Hepatocyte (in vitro differentiated cells): ENCODE measurements around the gene LYZL2. TPM values are rescaled to one million over a fixed set of nuclear protein-coding genes. Genes with fewer than 3 reads are reported as not detected.

ENCODE experiments used
- DNase-seq: peaks from one replicate; pipeline ENCODE4 v3.0.0-alpha.2; 2016; ENCODE audit warnings: low spot score
- H2AFZ ChIP-seq: fragments of 200-600 bp; sonication (generic); 2 replicates; pipeline ENCODE4 v1.6.0; 2016; ENCODE audit warnings: antibody characterized with exemption, mild to moderate bottlenecking
- H3K27ac ChIP-seq: fragments of 200-600 bp; sonication (generic); 2 replicates; pipeline ENCODE4 v1.5.1; 2016; ENCODE audit warnings: mild to moderate bottlenecking
- H3K27me3 ChIP-seq: fragments of 200-600 bp; sonication (generic); 2 replicates; pipeline ENCODE4 v1.6.1; 2016
- H3K36me3 ChIP-seq: fragments of 200-600 bp; sonication (generic); replicated peaks from 2 replicates; pipeline ENCODE4 v1.5.1; 2016; ENCODE audit warnings: low read depth; ENCODE audit not compliant: insufficient read depth
- H3K4me1 ChIP-seq: fragments of 200-600 bp; sonication (generic); 2 replicates; pipeline ENCODE4 v1.5.1; 2016; ENCODE audit warnings: mild to moderate bottlenecking, moderate library complexity; ENCODE audit not compliant: insufficient read depth
- H3K4me2 ChIP-seq: fragments of 200-600 bp; sonication (generic); 2 replicates; pipeline ENCODE4 v1.6.0; 2016
- H3K4me3 ChIP-seq: fragments of 200-600 bp; sonication (generic); 2 replicates; pipeline ENCODE4 v1.5.1; 2016; ENCODE audit warnings: mild to moderate bottlenecking
- H3K79me2 ChIP-seq: fragments of 200-600 bp; sonication (generic); 2 replicates; pipeline ENCODE4 v1.6.0; 2017; ENCODE audit warnings: mild to moderate bottlenecking
- H3K9me2 ChIP-seq: fragments of 200-600 bp; sonication (generic); replicated peaks from 2 replicates; pipeline ENCODE4 v1.6.0; 2017; ENCODE audit warnings: mild to moderate bottlenecking; ENCODE audit not compliant: insufficient read depth
- H3K9me3 ChIP-seq: fragments of 200-600 bp; sonication (generic); 2 replicates; pipeline ENCODE4 v1.5.1; 2016; ENCODE audit warnings: low read depth, mild to moderate bottlenecking
- H4K20me1 ChIP-seq: fragments of 200-600 bp; sonication (generic); 2 replicates; pipeline ENCODE4 v1.6.0; 2016; ENCODE audit warnings: mild to moderate bottlenecking; ENCODE audit not compliant: insufficient read depth, poor library complexity, severe bottlenecking
- EZH2 ChIP-seq: fragments of 200-600 bp; sonication (generic); IDR thresholded peaks from 2 replicates; pipeline ENCODE4 v1.6.1; 2016; ENCODE audit warnings: antibody characterized with exemption, mild to moderate bottlenecking, borderline replicate concordance
- EZH2phosphoT487 ChIP-seq: fragments of 200-600 bp; sonication (generic); IDR thresholded peaks from one replicate; pipeline ENCODE4 v1.6.1; 2018; ENCODE audit warnings: antibody characterized with exemption, mild to moderate bottlenecking, low read depth, moderate library complexity; ENCODE audit not compliant: unreplicated experiment, severe bottlenecking
- WGBS: methylation state at CpG from one replicate; pipeline ENCODE4 v1.1.6; 2016; ENCODE audit warnings: low lambda C conversion rate; ENCODE audit errors: missing lambda C conversion rate; 5-methylcytosine and 5-hydroxymethylcytosine counted together
- polyA plus RNA-seq: library from polyadenylated mRNA; unstranded; fragments of >200 nt; fragmentation: Nextera tagmentation; extraction: Ambion mirVana; gene quantifications from 2 replicates; pipeline ENCODE4 v1.2.1, GENCODE V29; 2016
- total RNA-seq: library from RNA; depleted of rRNA; stranded (reverse); fragments of >200 nt; gene quantifications from 2 replicates; pipeline ENCODE4 v1.2.3, GENCODE V29; 2014
- TF ChIP-seq, protein P1 (sequence below): fragments of 200-600 bp; sonication (generic); IDR thresholded peaks from 2 replicates; pipeline ENCODE4 v1.5.1; 2016; ENCODE audit warnings: antibody characterized with exemption, mild to moderate bottlenecking; ENCODE audit not compliant: poor library complexity

Gene LYZL2
- total and polyA plus RNA-seq, 2 experiments from 2014 or later: not detected

DNA sequence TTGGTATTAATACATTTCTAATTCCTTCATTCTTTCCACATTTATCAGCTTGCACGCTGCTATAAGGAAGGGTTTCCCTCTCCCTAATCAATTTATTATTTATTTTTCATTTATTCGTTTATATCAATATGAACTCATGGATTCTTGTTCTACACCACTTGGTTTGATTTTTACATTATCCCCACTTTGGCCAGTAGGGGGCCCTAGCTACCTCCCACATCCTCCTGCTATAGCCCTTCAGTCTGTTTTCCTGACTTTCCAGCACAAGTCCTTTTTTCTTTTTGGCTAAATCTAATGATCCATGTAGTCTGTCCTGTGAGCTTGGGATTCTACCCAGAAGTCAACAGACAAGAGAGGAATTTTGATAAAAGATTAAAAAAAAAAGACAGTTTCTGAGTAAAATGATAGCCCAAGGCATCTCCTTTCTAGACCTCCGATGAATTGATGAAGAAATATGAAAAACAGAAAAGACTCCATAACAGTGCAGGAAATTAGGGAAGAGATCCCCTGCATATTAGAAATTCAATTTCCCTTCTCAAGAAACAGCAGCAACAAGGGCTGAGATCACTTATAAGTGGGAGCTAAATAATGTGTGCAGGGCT is 47.7 kb downstream of the LYZL2 start:
- Histone ChIP-seq H3K4me1 (peaks cover 5% of the 10 kb centered on the region), H3K27ac (no peak overlapping the region), H3K79me2 (no peaks in the 10 kb centered on the region), H3K4me3 (no peak overlapping the region), H3K4me2 (no peak overlapping the region), H2AFZ (no peak overlapping the region), H3K36me3 (no peaks in the 10 kb centered on the region), H4K20me1 (no peaks in the 10 kb centered on the region), H3K27me3 (no peaks in the 10 kb centered on the region), H3K9me3 (no peaks in the 10 kb centered on the region), H3K9me2 (no peaks in the 10 kb centered on the region)
- WGBS: 47% methylated on average over 3 of the region's 3 CpGs
- DNase-seq: peak; percentile 51
- TF ChIP-seq, protein P1, sequence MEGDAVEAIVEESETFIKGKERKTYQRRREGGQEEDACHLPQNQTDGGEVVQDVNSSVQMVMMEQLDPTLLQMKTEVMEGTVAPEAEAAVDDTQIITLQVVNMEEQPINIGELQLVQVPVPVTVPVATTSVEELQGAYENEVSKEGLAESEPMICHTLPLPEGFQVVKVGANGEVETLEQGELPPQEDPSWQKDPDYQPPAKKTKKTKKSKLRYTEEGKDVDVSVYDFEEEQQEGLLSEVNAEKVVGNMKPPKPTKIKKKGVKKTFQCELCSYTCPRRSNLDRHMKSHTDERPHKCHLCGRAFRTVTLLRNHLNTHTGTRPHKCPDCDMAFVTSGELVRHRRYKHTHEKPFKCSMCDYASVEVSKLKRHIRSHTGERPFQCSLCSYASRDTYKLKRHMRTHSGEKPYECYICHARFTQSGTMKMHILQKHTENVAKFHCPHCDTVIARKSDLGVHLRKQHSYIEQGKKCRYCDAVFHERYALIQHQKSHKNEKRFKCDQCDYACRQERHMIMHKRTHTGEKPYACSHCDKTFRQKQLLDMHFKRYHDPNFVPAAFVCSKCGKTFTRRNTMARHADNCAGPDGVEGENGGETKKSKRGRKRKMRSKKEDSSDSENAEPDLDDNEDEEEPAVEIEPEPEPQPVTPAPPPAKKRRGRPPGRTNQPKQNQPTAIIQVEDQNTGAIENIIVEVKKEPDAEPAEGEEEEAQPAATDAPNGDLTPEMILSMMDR: peak; percentile 56
- TF ChIP-seq EZH2: no peak

DNA sequence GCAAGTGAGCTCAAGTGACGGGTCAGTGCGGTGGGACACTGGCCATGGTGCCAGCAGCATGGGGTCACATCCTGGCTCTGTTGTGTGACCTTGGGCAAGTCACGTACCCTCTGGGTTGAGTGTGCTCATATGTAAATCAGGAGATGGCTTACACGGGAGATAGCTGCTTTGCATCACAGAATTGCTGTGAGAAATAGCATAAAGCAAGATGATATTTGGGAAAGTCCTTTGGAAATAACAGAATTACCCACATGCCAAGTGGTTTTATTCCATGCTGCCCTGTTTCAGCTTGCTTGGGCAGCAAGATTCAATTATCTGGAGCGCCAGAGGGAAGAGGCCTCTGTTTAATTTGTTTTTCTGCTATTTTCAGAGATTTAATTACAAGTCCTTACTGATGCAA is 48.9 kb downstream of the LYZL2 start:
- no peaks in the 10 kb centered on the region for H3K79me2 ChIP-seq
- no peaks in the 10 kb centered on the region for H3K9me3 ChIP-seq
- H3K4me2 ChIP-seq: no peak overlapping the region
- TF ChIP-seq, protein P1: no peak
- TF ChIP-seq EZH2 (no peak), EZH2phosphoT487 (no peak)
- no peaks in the 10 kb centered on the region for H3K27me3 ChIP-seq
- no peaks in the 10 kb centered on the region for H3K36me3 ChIP-seq
- no peaks in the 10 kb centered on the region for H4K20me1 ChIP-seq
- WGBS: 82% methylated on average over 5 of the region's 5 CpGs
- no peak overlapping the region for H3K27ac ChIP-seq
- no peaks in the 10 kb centered on the region for H3K9me2 ChIP-seq
- H3K4me1 ChIP-seq: peaks cover 5% of the 10 kb centered on the region
- no peak overlapping the region for H2AFZ ChIP-seq
- no peak for DNase-seq
- H3K4me3 ChIP-seq: no peak overlapping the region

DNA sequence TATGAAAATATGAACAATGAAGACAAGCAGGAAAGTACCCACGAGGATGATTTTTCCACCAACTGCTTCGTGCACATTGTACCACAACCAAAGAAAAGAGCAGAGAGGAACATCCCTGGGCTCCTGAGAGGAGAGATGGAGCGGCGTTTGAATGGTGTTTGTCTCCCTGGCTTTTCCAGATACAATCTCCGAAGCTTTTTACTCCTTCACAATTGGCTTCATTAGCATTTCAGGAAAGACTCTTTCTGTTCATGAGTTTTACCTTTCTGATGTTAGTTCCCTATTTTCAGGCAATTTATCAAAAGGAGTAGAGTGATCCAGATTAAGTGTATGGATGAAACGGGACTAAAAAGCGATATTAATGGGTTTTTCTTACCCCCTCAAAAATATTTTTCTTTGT is 49.3 kb downstream of the LYZL2 start:
- no peak for TF ChIP-seq EZH2phosphoT487
- TF ChIP-seq, protein P1: no peak
- no peak for TF ChIP-seq EZH2
- H2AFZ ChIP-seq: no peak overlapping the region
- 79% methylated on average over 7 of the region's 7 CpGs for WGBS
- H3K4me2 ChIP-seq: no peak overlapping the region
- H3K27me3 ChIP-seq: no peaks in the 10 kb centered on the region
- DNase-seq: no peak
- H4K20me1 ChIP-seq: no peaks in the 10 kb centered on the region
- no peaks in the 10 kb centered on the region for H3K9me3 ChIP-seq
- no peaks in the 10 kb centered on the region for H3K9me2 ChIP-seq
- peaks cover 5% of the 10 kb centered on the region for H3K4me1 ChIP-seq
- no peak overlapping the region for H3K27ac ChIP-seq
- H3K79me2 ChIP-seq: no peaks in the 10 kb centered on the region
- H3K36me3 ChIP-seq: no peaks in the 10 kb centered on the region
- no peak overlapping the region for H3K4me3 ChIP-seq

DNA sequence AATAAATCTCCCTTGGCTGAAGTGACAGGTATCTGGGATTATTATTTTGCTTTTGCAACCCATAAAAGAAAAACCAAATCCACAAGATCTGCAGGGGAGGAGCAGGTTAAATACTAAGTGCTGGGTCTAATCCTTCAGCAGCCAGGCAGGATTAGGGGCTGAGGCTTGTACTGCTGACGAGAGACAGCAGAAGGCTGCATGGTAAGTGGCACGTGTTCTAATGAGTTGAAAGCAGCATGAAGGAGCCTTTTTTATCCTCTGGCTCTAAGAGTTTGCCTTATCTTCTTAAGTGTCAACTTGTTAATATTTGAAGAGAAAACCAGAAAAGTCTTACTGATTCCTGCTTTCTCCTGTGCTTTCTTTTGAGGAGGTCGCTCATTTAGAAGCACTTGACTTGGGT is 50.0 kb downstream of the LYZL2 start:
- WGBS: 27% methylated on average over 3 of the region's 3 CpGs
- peak; percentile 29 for DNase-seq
- Histone ChIP-seq H4K20me1 (no peaks in the 10 kb centered on the region), H3K79me2 (no peaks in the 10 kb centered on the region), H3K36me3 (no peaks in the 10 kb centered on the region), H3K27me3 (no peaks in the 10 kb centered on the region), H3K9me2 (no peaks in the 10 kb centered on the region), H3K9me3 (no peaks in the 10 kb centered on the region), H3K4me3 (no peak overlapping the region), H2AFZ (no peak overlapping the region), H3K27ac (no peak overlapping the region), H3K4me1 (peaks cover 5% of the 10 kb centered on the region), H3K4me2 (peak overlapping the region; percentile 5)
- TF ChIP-seq EZH2phosphoT487 (no peak), EZH2 (no peak)
- TF ChIP-seq, protein P1: no peak
